Adrenal gland (tissue), 12 donors: ENCODE data around the gene C5orf15. TPM values are rescaled to one million over a fixed set of nuclear protein-coding genes. Genes with fewer than 3 reads are reported as not detected.

Experiments
- DNase-seq, 7 donors: peaks; one replicate each; pipeline ENCODE4 v3.0.0-alpha.2; 2019 to 2020
- H3K27ac ChIP-seq, 5 donors: fragments of 200-600 bp; sonication (generic) in 4 of 5; 1 replicate in 3 of 5; 2 replicates in 2 of 5; pipeline versions ENCODE4 v1.5.1 to v1.8.0; 2016 to 2020; ENCODE audit warnings: mild to moderate bottlenecking in 1 of 5
- H3K27me3 ChIP-seq: fragments of 200-600 bp; 2 replicates; pipeline ENCODE4 v1.8.0; 2021
- H3K36me3 ChIP-seq, 2 donors: fragments of 200-600 bp; replicated peaks in 1 of 2; 1 replicate in 1 of 2; 2 replicates in 1 of 2; pipeline versions ENCODE4 v1.5.1 to v1.8.0; 2018 to 2022
- H3K4me1 ChIP-seq, 2 donors: fragments of 200-600 bp; replicated peaks in 1 of 2; 1 replicate in 1 of 2; 2 replicates in 1 of 2; pipeline versions ENCODE4 v1.5.1 to v1.8.0; 2018 to 2021
- H3K4me3 ChIP-seq, 4 donors: fragments of 200-600 bp; sonication (generic) in 3 of 4; one replicate each; pipeline ENCODE4 v1.5.1; 2016 to 2018
- H3K9me3 ChIP-seq, 3 donors: fragments of 200-600 bp; sonication (generic) in 1 of 3; replicated peaks in 1 of 3; 1 replicate in 2 of 3; 2 replicates in 1 of 3; pipeline versions ENCODE4 v1.5.1 to v1.8.0; 2016 to 2021
- CTCF ChIP-seq, 6 experiments: fragments of 450-650 bp in 4 of 6; fragments of 200-600 bp in 2 of 6; sonication (generic) in 1 of 6; IDR thresholded peaks; 1 replicate in 5 of 6; 2 replicates in 1 of 6; pipeline versions ENCODE4 v1.5.1 to v1.8.0; 2016 to 2021; ENCODE audit warnings: antibody characterized with exemption in 6 of 6, mild to moderate bottlenecking in 2 of 6, moderate library complexity in 1 of 6
- POLR2A ChIP-seq, 2 donors: fragments of 450-650 bp; IDR thresholded peaks; one replicate each; pipeline ENCODE4 v1.6.1; 2017; ENCODE audit warnings: antibody characterized with exemption in 2 of 2, mild to moderate bottlenecking in 2 of 2, moderate library complexity in 1 of 2
- WGBS, 4 donors: extraction: QIAGEN DNeasy Blood & Tissue Kit in 2 of 4; methylation state at CpG; one replicate each; pipeline versions ENCODE4 v1.1.5 to v1.1.7; 2013 to 2017; 5-methylcytosine and 5-hydroxymethylcytosine counted together
- intact Hi-C, 2 donors: fragments of 100-400 bp; cut with DNase I; formaldehyde crosslinking; loops; one replicate each; pipeline versions ENCODE4 v1.14.1 to v1.15.0; 2022 to 2023
- polyA plus RNA-seq, 3 donors: library from polyadenylated mRNA; stranded (reverse); fragments of 200-250 nt in 2 of 3; fragments of 350-450 nt in 1 of 3; fragmentation: Illumina TruSeq in 1 of 3; extraction: RNeasy Lipid Tissue Mini Kit (QIAGEN cat#74804) in 1 of 3; gene quantifications; one replicate each; pipeline ENCODE4 v1.2.3, GENCODE V29; 2013 to 2014
- total RNA-seq, 9 donors: library from RNA; depleted of rRNA in 4 of 9; stranded (reverse); fragments of >200 nt in 4 of 9; fragments of 120-200 nt in 1 of 9; fragmentation: NEBNext Ultra II Directional in 1 of 9; extraction: Animal tissue kit (Norgen Biotek cat#: 25700) in 1 of 9; gene quantifications; one replicate each; pipeline versions ENCODE4 v1.1.0 to v1.2.4, GENCODE V29; 2013 to 2023
- donor health status: healthy with polysubstance abuse.
- donor health status: Bipolar disorder and iron deficiency.
- donor health status: DM: yes; HTN: yes; CAD: no.
- donor health status: DM: no; HTN: no; CAD: no.
- donor health status: DM: no; HTN: no; CAD: no.
- donor health status: DM: yes; HTN: yes; CAD: no.

The C5orf15 gene
- total and polyA plus RNA-seq, 12 donors = 16.7 to 90.1 (median 53.7) TPM

GRCh38 chr5:133906303-133906702, 62.1 kb downstream of the C5orf15 start:
- Histone ChIP-seq H3K27me3 (no peaks in the 10 kb centered on the region), H3K27ac (no peak overlapping the region), H3K9me3 (no peaks in the 10 kb centered on the region), H3K4me3 (no peak overlapping the region), H3K4me1 (no peaks in the 10 kb centered on the region), H3K36me3 (no peaks in the 10 kb centered on the region)
- intact Hi-C loops = no loop called here
- no peak for DNase-seq
- WGBS, 4 donors = 92 to 98% (median 94%) methylated on average over 4 to 6 of the region's 6 CpGs
- TF ChIP-seq POLR2A (IDR thresholded peaks at IDR 0.05) (no peak), CTCF (IDR thresholded peaks at IDR 0.05) (no peak)

Other genes starting within 250 kb of the C5orf15 start
- 100 to 1,000 TPM; 101 to 266 (median 138) TPM for gene VDAC1, start 36.4 kb upstream of the C5orf15 start, total RNA-seq
- 100 to 1,000 TPM in 2 of 3 donors, 10 to 100 TPM in 1; 66.0 to 476 (median 121) TPM for gene VDAC1, start 36.4 kb upstream of the C5orf15 start, polyA plus RNA-seq
- 1 to 10 TPM; 2.8 to 9.6 (median 7.0) TPM for gene TCF7, start 146.1 kb upstream of the C5orf15 start, total RNA-seq
- 1 to 10 TPM; 3.9 to 5.4 (median 5.1) TPM for gene TCF7, start 146.1 kb upstream of the C5orf15 start, polyA plus RNA-seq
- 100 to 1,000 TPM; 262 to 522 (median 380) TPM for gene SKP1, start 208.3 kb upstream of the C5orf15 start, total RNA-seq
- gene SKP1, start 208.3 kb upstream of the C5orf15 start, polyA plus RNA-seq = 1,000 to 10,000 TPM in 1 of 3 donors, 100 to 1,000 TPM in 2; 121 to 1,485 (median 274) TPM